H9 (cell line): ENCODE measurements around the gene TEF. TPM values are rescaled to one million over a fixed set of nuclear protein-coding genes. Genes with fewer than 3 reads are reported as not detected.

Experiments
- DNase-seq: peaks from one replicate; pipeline ENCODE4 v3.0.0-alpha.2; 2017
- H2AFZ ChIP-seq: one replicate; pipeline ENCODE4 v1.6.1; 2013; ENCODE audit warnings: mild to moderate bottlenecking, low read length, control low read depth, moderate library complexity
- H2AK5ac ChIP-seq: 2 replicates; pipeline ENCODE4 v1.6.1; 2013; ENCODE audit warnings: low read length, control low read depth, mixed read lengths; ENCODE audit not compliant: insufficient read length
- H2BK120ac ChIP-seq: one replicate; pipeline ENCODE4 v1.6.1; 2013; ENCODE audit warnings: low read depth, mild to moderate bottlenecking, low read length, control low read depth, inconsistent platforms; ENCODE audit not compliant: poor library complexity, severe bottlenecking
- H2BK12ac ChIP-seq: 2 replicates; pipeline ENCODE4 v1.6.1; 2013; ENCODE audit warnings: low read length, control low read depth, mixed read lengths, low read depth; ENCODE audit not compliant: insufficient read length
- H2BK15ac ChIP-seq: 2 replicates; pipeline ENCODE4 v1.6.1; 2013; ENCODE audit warnings: low read depth, low read length, control low read depth
- H2BK20ac ChIP-seq: one replicate; pipeline ENCODE4 v1.6.1; 2013; ENCODE audit warnings: low read depth, mild to moderate bottlenecking, low read length, control low read depth, inconsistent platforms; ENCODE audit not compliant: poor library complexity, severe bottlenecking
- H2BK5ac ChIP-seq: 2 replicates; pipeline ENCODE4 v1.6.1; 2013; ENCODE audit warnings: low read length, control low read depth, mixed read lengths; ENCODE audit not compliant: insufficient read length
- H3K14ac ChIP-seq: 2 replicates; pipeline ENCODE4 v1.6.1; 2013; ENCODE audit warnings: low read length, control low read depth; ENCODE audit not compliant: insufficient read depth
- H3K18ac ChIP-seq: 2 replicates; pipeline ENCODE4 v1.6.1; 2013; ENCODE audit warnings: low read depth, mild to moderate bottlenecking, mixed read lengths, low read length, control low read depth; ENCODE audit not compliant: insufficient read length
- H3K23ac ChIP-seq: 2 replicates; pipeline ENCODE4 v1.6.1; 2013; ENCODE audit warnings: low read length, control low read depth, mixed read lengths, low read depth; ENCODE audit not compliant: insufficient read length
- H3K23me2 ChIP-seq: 2 replicates; pipeline ENCODE4 v1.6.1; 2013; ENCODE audit warnings: low read depth, mild to moderate bottlenecking, mixed read lengths, low read length, control low read depth; ENCODE audit not compliant: insufficient read length, poor library complexity, severe bottlenecking
- H3K27ac ChIP-seq: 2 replicates; pipeline ENCODE4 v1.5.1; 2013; ENCODE audit warnings: low read length, control low read depth, mixed read lengths, low read depth; ENCODE audit not compliant: insufficient read length
- H3K27me3 ChIP-seq: 2 replicates; pipeline ENCODE4 v1.6.1; 2013; ENCODE audit warnings: low read length, control low read depth, inconsistent platforms; ENCODE audit not compliant: insufficient read depth
- H3K4ac ChIP-seq: 2 replicates; pipeline ENCODE4 v1.6.1; 2013; ENCODE audit warnings: low read depth, mild to moderate bottlenecking, control low read depth, inconsistent platforms, low read length, moderate library complexity
- H3K4me1 ChIP-seq: 2 replicates; pipeline ENCODE4 v1.6.1; 2013; ENCODE audit warnings: low read length, control low read depth, inconsistent platforms; ENCODE audit not compliant: insufficient read depth
- H3K4me2 ChIP-seq: 2 replicates; pipeline ENCODE4 v1.6.1; 2013; ENCODE audit warnings: low read length, control low read depth, mixed read lengths; ENCODE audit not compliant: insufficient read length, insufficient read depth
- H3K56ac ChIP-seq: 2 replicates; pipeline ENCODE4 v1.6.1; 2013; ENCODE audit warnings: low read depth, mild to moderate bottlenecking, mixed read lengths, low read length, control low read depth; ENCODE audit not compliant: insufficient read length
- H3K79me1 ChIP-seq: 2 replicates; pipeline ENCODE4 v1.6.1; 2013; ENCODE audit warnings: low read depth, mild to moderate bottlenecking, moderate library complexity, low read length, control low read depth, inconsistent platforms; ENCODE audit not compliant: insufficient read depth, poor library complexity, severe bottlenecking
- H3K79me2 ChIP-seq: 2 replicates; pipeline ENCODE4 v1.6.1; 2013; ENCODE audit warnings: low read length, control low read depth, inconsistent platforms; ENCODE audit not compliant: insufficient read depth
- H3K9ac ChIP-seq: 2 replicates; pipeline ENCODE4 v1.6.1; 2013; ENCODE audit warnings: low read length, control low read depth, mixed read lengths; ENCODE audit not compliant: insufficient read length; ENCODE audit errors: extremely low read depth
- H3K9me3 ChIP-seq: one replicate; pipeline ENCODE4 v1.6.1; 2013; ENCODE audit warnings: low read depth, low read length, inconsistent platforms; ENCODE audit not compliant: control insufficient read depth
- H3T11ph ChIP-seq: one replicate; pipeline ENCODE4 v1.6.1; 2013; ENCODE audit warnings: mild to moderate bottlenecking, low read length, control low read depth, inconsistent platforms
- H4K20me1 ChIP-seq: one replicate; pipeline ENCODE4 v1.6.1; 2013; ENCODE audit not compliant: control insufficient read depth, insufficient read length, insufficient read depth
- H4K5ac ChIP-seq: 2 replicates; pipeline ENCODE4 v1.6.1; 2013; ENCODE audit warnings: low read depth, mild to moderate bottlenecking, mixed read lengths, low read length, control low read depth; ENCODE audit not compliant: insufficient read length
- H4K8ac ChIP-seq: replicated peaks from 2 replicates; pipeline ENCODE4 v1.6.1; 2013; ENCODE audit warnings: low read length, control low read depth, mixed read lengths, low read depth; ENCODE audit not compliant: insufficient read length
- H4K91ac ChIP-seq: 2 replicates; pipeline ENCODE4 v1.6.1; 2013; ENCODE audit warnings: low read depth, mild to moderate bottlenecking, moderate library complexity, mixed read lengths, low read length, control low read depth; ENCODE audit not compliant: insufficient read length
- H3K27ac Mint-ChIP-seq, 3 experiments: 2 replicates in 2 of 3; 3 replicates in 1 of 3; pipeline ENCODE4 v1.8.0; 2020 to 2021; ENCODE audit warnings: mixed read lengths in 3 of 3, mild to moderate bottlenecking in 1 of 3, moderate library complexity in 1 of 3
- H3K27me3 Mint-ChIP-seq: 2 replicates; pipeline ENCODE4 v1.8.0; 2021; ENCODE audit warnings: low read depth, mild to moderate bottlenecking, moderate library complexity, mixed read lengths
- H3K36me3 Mint-ChIP-seq, 3 experiments: 2 replicates in 2 of 3; 3 replicates in 1 of 3; pipeline ENCODE4 v1.8.0; 2020 to 2021; ENCODE audit warnings: low read depth in 3 of 3, mixed read lengths in 3 of 3; ENCODE audit not compliant: insufficient read depth in 1 of 3
- H3K4me1 Mint-ChIP-seq, 2 experiments: 2 replicates each; pipeline ENCODE4 v1.8.0; 2020; ENCODE audit warnings: mixed read lengths in 2 of 2
- H3K4me3 Mint-ChIP-seq, 2 experiments: 2 replicates in 1 of 2; 3 replicates in 1 of 2; pipeline ENCODE4 v1.8.0; 2020 to 2021; ENCODE audit warnings: mild to moderate bottlenecking in 2 of 2, mixed read lengths in 2 of 2, moderate library complexity in 1 of 2
- H3K9me3 Mint-ChIP-seq, 2 experiments: 2 replicates in 1 of 2; 3 replicates in 1 of 2; pipeline ENCODE4 v1.8.0; 2020; ENCODE audit warnings: mild to moderate bottlenecking in 2 of 2, mixed read lengths in 2 of 2, moderate library complexity in 1 of 2
- WGBS: extraction: QIAGEN DNeasy Blood & Tissue Kit; methylation state at CpG from one replicate; pipeline ENCODE4 v1.1.7; 2013; ENCODE audit warnings: missing lambda C conversion rate, low lambda C conversion rate, mixed read lengths; ENCODE audit not compliant: insufficient read length; ENCODE audit errors: extremely low coverage; 5-methylcytosine and 5-hydroxymethylcytosine counted together
- total RNA-seq: library from RNA; stranded (reverse); gene quantifications from 2 replicates; pipeline ENCODE4 v1.2.1, GENCODE V29; 2021
- TF ChIP-seq, protein P1 (sequence below): fragments of 200-600 bp; sonication (generic); conservative IDR thresholded peaks from 3 replicates; pipeline ENCODE4 v1.8.0; 2021; ENCODE audit warnings: antibody characterized with exemption, mild to moderate bottlenecking

TEF gene
- total RNA-seq, 1 experiment from 2014 or later, result 17.9 TPM

DNA sequence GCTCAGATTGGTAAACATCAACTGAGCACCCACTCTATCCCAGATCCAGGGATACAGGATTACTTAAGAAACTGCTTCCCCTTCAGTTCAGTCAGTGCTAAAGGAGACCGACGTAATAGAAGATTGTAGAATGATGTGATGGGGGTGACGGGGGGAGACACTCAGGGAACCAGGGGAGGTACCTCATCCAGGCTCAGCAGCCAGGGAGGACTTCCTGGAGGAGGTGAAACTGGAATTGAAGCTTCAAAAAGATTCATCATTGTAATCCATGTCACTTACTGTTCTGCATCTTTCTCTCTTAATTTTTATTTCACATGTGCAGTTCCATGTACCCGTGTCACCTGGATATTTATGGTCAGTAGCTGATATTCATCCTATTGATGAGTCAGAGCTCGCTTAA is 19.1 kb upstream of the TEF start:
- H3K4me2 ChIP-seq, result no peak overlapping the region
- no peaks in the 10 kb centered on the region for H3K79me1 ChIP-seq
- Mint-ChIP-seq H3K4me1 (peaks cover 25 to 47% of the 10 kb centered on the region in 2 experiments), H3K4me3 (no peak overlapping the region), H3K27me3 (peaks cover 9% of the 10 kb centered on the region; the same call in 1 of the 2 replicates), H3K9me3 (no peaks in the 10 kb centered on the region), H3K27ac (peak overlapping the region in 2 of 3 experiments; percentile 70 to 84; a peak in 2 of 7 replicates), H3K36me3 (peaks cover 0 to 15% (median 2%) of the 10 kb centered on the region in 3 experiments; a peak in 3 of 7 replicates)
- H3K23ac ChIP-seq, result no peak overlapping the region
- WGBS, result no CpG with 5 or more reads among the region's 5 CpGs
- no peak overlapping the region for H2BK15ac ChIP-seq
- DNase-seq, result no peak
- no peak overlapping the region for H4K91ac ChIP-seq
- H3K4me1 ChIP-seq, result peaks cover 5% of the 10 kb centered on the region; the same call in 1 of the 2 replicates
- H3K14ac ChIP-seq, result no peak overlapping the region
- no peak overlapping the region for H2AK5ac ChIP-seq
- no peak overlapping the region for H3K9ac ChIP-seq
- H3K9me3 ChIP-seq, result no peaks in the 10 kb centered on the region
- no peaks in the 10 kb centered on the region for H3K27me3 ChIP-seq
- H2BK12ac ChIP-seq, result no peak overlapping the region
- no peak overlapping the region for H2AFZ ChIP-seq
- no peak overlapping the region for H2BK20ac ChIP-seq
- no peak overlapping the region for H3T11ph ChIP-seq
- no peak overlapping the region for H2BK5ac ChIP-seq
- no peak overlapping the region for H3K27ac ChIP-seq
- H4K20me1 ChIP-seq, result no peaks in the 10 kb centered on the region
- H3K23me2 ChIP-seq, result no peaks in the 10 kb centered on the region
- no peak overlapping the region for H3K4ac ChIP-seq
- no peak overlapping the region for H4K5ac ChIP-seq
- H3K79me2 ChIP-seq, result no peaks in the 10 kb centered on the region
- no peak overlapping the region for H3K18ac ChIP-seq
- TF ChIP-seq, protein P1, sequence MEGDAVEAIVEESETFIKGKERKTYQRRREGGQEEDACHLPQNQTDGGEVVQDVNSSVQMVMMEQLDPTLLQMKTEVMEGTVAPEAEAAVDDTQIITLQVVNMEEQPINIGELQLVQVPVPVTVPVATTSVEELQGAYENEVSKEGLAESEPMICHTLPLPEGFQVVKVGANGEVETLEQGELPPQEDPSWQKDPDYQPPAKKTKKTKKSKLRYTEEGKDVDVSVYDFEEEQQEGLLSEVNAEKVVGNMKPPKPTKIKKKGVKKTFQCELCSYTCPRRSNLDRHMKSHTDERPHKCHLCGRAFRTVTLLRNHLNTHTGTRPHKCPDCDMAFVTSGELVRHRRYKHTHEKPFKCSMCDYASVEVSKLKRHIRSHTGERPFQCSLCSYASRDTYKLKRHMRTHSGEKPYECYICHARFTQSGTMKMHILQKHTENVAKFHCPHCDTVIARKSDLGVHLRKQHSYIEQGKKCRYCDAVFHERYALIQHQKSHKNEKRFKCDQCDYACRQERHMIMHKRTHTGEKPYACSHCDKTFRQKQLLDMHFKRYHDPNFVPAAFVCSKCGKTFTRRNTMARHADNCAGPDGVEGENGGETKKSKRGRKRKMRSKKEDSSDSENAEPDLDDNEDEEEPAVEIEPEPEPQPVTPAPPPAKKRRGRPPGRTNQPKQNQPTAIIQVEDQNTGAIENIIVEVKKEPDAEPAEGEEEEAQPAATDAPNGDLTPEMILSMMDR, result no peak
- no peak overlapping the region for H4K8ac ChIP-seq
- H3K56ac ChIP-seq, result no peak overlapping the region
- H2BK120ac ChIP-seq, result no peak overlapping the region
